Stimulated activated naive CD8-positive, alpha-beta T cell treated with anti-CD3 and anti-CD28 coated beads, Interleukin-15, amount 100 ng/mL, for 72 hours (primary cell): Measurements from ENCODE around the gene CCDC138.

Experiments
- ATAC-seq: fragments of 150-1000 bp; cut with Tn5 transposase; 2 replicates; pipeline ENCODE4 v1.10.0; 2021; ENCODE audit warnings: mild to moderate bottlenecking, moderate library complexity
- DNase-seq, 2 donors: peaks; one replicate each; pipeline ENCODE4 v3.0.0; 2021 to 2022
- H3K27ac Mint-ChIP-seq, 2 donors: one replicate each; pipeline ENCODE4 v1.8.0; 2022; ENCODE audit warnings: mild to moderate bottlenecking in 2 of 2, mixed read lengths in 2 of 2, moderate library complexity in 2 of 2
- H3K27me3 Mint-ChIP-seq: one replicate; pipeline ENCODE4 v1.8.0; 2022; ENCODE audit warnings: mixed read lengths
- H3K4me1 Mint-ChIP-seq: one replicate; pipeline ENCODE4 v1.8.0; 2022; ENCODE audit warnings: mild to moderate bottlenecking, mixed read lengths
- H3K4me3 Mint-ChIP-seq, 2 donors: one replicate each; pipeline ENCODE4 v1.8.0; 2022; ENCODE audit warnings: mild to moderate bottlenecking in 2 of 2, mixed read lengths in 2 of 2, moderate library complexity in 1 of 2
- H3K9me3 Mint-ChIP-seq, 2 donors: one replicate each; pipeline ENCODE4 v1.8.0; 2022; ENCODE audit warnings: mixed read lengths in 2 of 2

The CCDC138 gene

GRCh38 chr2:108813732-108814131 is 27.2 kb downstream of the CCDC138 start:
- H3K27me3 Mint-ChIP-seq, result no peaks in the 10 kb centered on the region

GRCh38 chr2:108820482-108820881 is 33.9 kb downstream of the CCDC138 start:
- Mint-ChIP-seq H3K27me3 (no peaks in the 10 kb centered on the region), H3K4me3 (no peak overlapping the region), H3K27ac (no peak overlapping the region), H3K9me3 (peaks cover 5 to 16% of the 10 kb centered on the region in 2 donors), H3K4me1 (no peaks in the 10 kb centered on the region)
- no peak for DNase-seq
- no peak for ATAC-seq

More at GRCh38 chr2:108813732-108814131, 27.2 kb downstream of the CCDC138 start:
- Mint-ChIP-seq H3K4me3 (no peak overlapping the region), H3K9me3 (peaks cover 13 to 20% of the 10 kb centered on the region in 2 donors), H3K4me1 (no peaks in the 10 kb centered on the region), H3K27ac (no peak overlapping the region)
- no peak for ATAC-seq
- DNase-seq, result no peak

GRCh38 chr2:108823286-108823685 is 36.7 kb downstream of the CCDC138 start:
- no peak for ATAC-seq
- no peak overlapping the region for H3K4me3 Mint-ChIP-seq

GRCh38 chr2:108824316-108825070 is 37.9 kb downstream of the CCDC138 start:
- H3K27me3 Mint-ChIP-seq, result no peaks in the 10 kb centered on the region
- H3K4me3 Mint-ChIP-seq, result no peak overlapping the region
- H3K27ac Mint-ChIP-seq, result no peak overlapping the region
- ATAC-seq, result no peak
- no peak for DNase-seq
- peaks cover 5 to 10% of the 10 kb centered on the region in 2 donors for H3K9me3 Mint-ChIP-seq
- no peaks in the 10 kb centered on the region for H3K4me1 Mint-ChIP-seq

More at GRCh38 chr2:108823286-108823685, 36.7 kb downstream of the CCDC138 start:
- no peak for DNase-seq
- Mint-ChIP-seq H3K27ac (no peak overlapping the region), H3K27me3 (no peaks in the 10 kb centered on the region), H3K4me1 (no peaks in the 10 kb centered on the region), H3K9me3 (peaks cover 5 to 16% of the 10 kb centered on the region in 2 donors)

GRCh38 chr2:108825254-108825653 is 38.7 kb downstream of the CCDC138 start:
- H3K27ac Mint-ChIP-seq, result no peak overlapping the region
- H3K27me3 Mint-ChIP-seq, result no peaks in the 10 kb centered on the region
- DNase-seq (no peak), ATAC-seq (no peak)
- H3K4me3 Mint-ChIP-seq, result no peak overlapping the region
- peaks cover 1 to 2% of the 10 kb centered on the region in 2 donors for H3K9me3 Mint-ChIP-seq
- no peaks in the 10 kb centered on the region for H3K4me1 Mint-ChIP-seq

- DNase-seq, result no peak
These were observed 39.2 kb downstream of the CCDC138 start for GRCh38 chr2:108825736-108826135.

GRCh38 chr2:108829578-108830310 is 43.2 kb downstream of the CCDC138 start:
- no peaks in the 10 kb centered on the region for H3K27me3 Mint-ChIP-seq
- no peak for ATAC-seq
- H3K4me3 Mint-ChIP-seq, result no peak overlapping the region
- H3K9me3 Mint-ChIP-seq, result no peaks in the 10 kb centered on the region
- no peak for DNase-seq
- H3K27ac Mint-ChIP-seq, result no peak overlapping the region
- peaks cover 10% of the 10 kb centered on the region for H3K4me1 Mint-ChIP-seq

More at GRCh38 chr2:108825736-108826135, 39.2 kb downstream of the CCDC138 start:
- no peaks in the 10 kb centered on the region for H3K4me1 Mint-ChIP-seq
- H3K4me3 Mint-ChIP-seq, result no peak overlapping the region
- H3K9me3 Mint-ChIP-seq, result no peaks in the 10 kb centered on the region
- no peak overlapping the region for H3K27ac Mint-ChIP-seq
- no peak for ATAC-seq
- no peaks in the 10 kb centered on the region for H3K27me3 Mint-ChIP-seq

GRCh38 chr2:108833219-108833618 is 46.6 kb downstream of the CCDC138 start:
- Mint-ChIP-seq H3K9me3 (peaks cover 0 to 14% of the 10 kb centered on the region in 2 donors), H3K27ac (no peak overlapping the region), H3K4me1 (peaks cover 10% of the 10 kb centered on the region), H3K4me3 (no peak overlapping the region), H3K27me3 (no peaks in the 10 kb centered on the region)
- ATAC-seq (no peak), DNase-seq (no peak)

- Mint-ChIP-seq H3K4me1 (peaks cover 10% of the 10 kb centered on the region), H3K9me3 (peaks cover under 1 to 17% of the 10 kb centered on the region in 2 donors), H3K4me3 (no peak overlapping the region), H3K27me3 (no peaks in the 10 kb centered on the region), H3K27ac (no peak overlapping the region)
- no peak for DNase-seq
- ATAC-seq, result no peak
These were observed 48.0 kb downstream of the CCDC138 start for GRCh38 chr2:108834620-108835019.

- Mint-ChIP-seq H3K9me3 (peaks cover 5 to 21% of the 10 kb centered on the region in 2 donors), H3K27me3 (no peaks in the 10 kb centered on the region), H3K4me1 (peaks cover 10% of the 10 kb centered on the region), H3K4me3 (no peak overlapping the region), H3K27ac (no peak overlapping the region)
- DNase-seq (no peak), ATAC-seq (no peak)
These were observed 48.5 kb downstream of the CCDC138 start for GRCh38 chr2:108835040-108835439.

- Mint-ChIP-seq H3K9me3 (peaks cover 8 to 33% of the 10 kb centered on the region in 2 donors), H3K27ac (no peak overlapping the region), H3K27me3 (no peaks in the 10 kb centered on the region), H3K4me3 (no peak overlapping the region), H3K4me1 (peaks cover 10% of the 10 kb centered on the region)
- DNase-seq, result no peak
- ATAC-seq, result no peak
These were observed 50.6 kb downstream of the CCDC138 start for GRCh38 chr2:108837198-108837597.

- Mint-ChIP-seq H3K27ac (no peak overlapping the region), H3K4me3 (no peak overlapping the region), H3K4me1 (no peaks in the 10 kb centered on the region), H3K27me3 (no peaks in the 10 kb centered on the region), H3K9me3 (peaks cover 8 to 29% of the 10 kb centered on the region in 2 donors)
- no peak for DNase-seq
- no peak for ATAC-seq
These were observed 54.9 kb downstream of the CCDC138 start for GRCh38 chr2:108841506-108841905.

GRCh38 chr2:108845923-108846322 is 59.4 kb downstream of the CCDC138 start:
- ATAC-seq, result no peak
- Mint-ChIP-seq H3K4me1 (no peaks in the 10 kb centered on the region), H3K27ac (no peak overlapping the region), H3K9me3 (peaks cover 0 to 5% of the 10 kb centered on the region in 2 donors), H3K27me3 (no peaks in the 10 kb centered on the region), H3K4me3 (no peak overlapping the region)
- DNase-seq, result no peak

GRCh38 chr2:108847000-108847399 is 60.4 kb downstream of the CCDC138 start:
- Mint-ChIP-seq H3K4me1 (no peaks in the 10 kb centered on the region), H3K27ac (no peak overlapping the region), H3K9me3 (no peaks in the 10 kb centered on the region), H3K27me3 (no peaks in the 10 kb centered on the region), H3K4me3 (no peak overlapping the region)
- ATAC-seq (no peak), DNase-seq (no peak)

GRCh38 chr2:108852375-108852774 is 65.8 kb downstream of the CCDC138 start:
- no peak overlapping the region for H3K4me3 Mint-ChIP-seq
- H3K4me1 Mint-ChIP-seq, result no peaks in the 10 kb centered on the region
- ATAC-seq (no peak), DNase-seq (no peak)
- H3K27me3 Mint-ChIP-seq, result no peaks in the 10 kb centered on the region
- H3K27ac Mint-ChIP-seq, result no peak overlapping the region
- H3K9me3 Mint-ChIP-seq, result no peaks in the 10 kb centered on the region

- Mint-ChIP-seq H3K27ac (no peak overlapping the region), H3K27me3 (no peaks in the 10 kb centered on the region), H3K4me3 (no peak overlapping the region), H3K4me1 (no peaks in the 10 kb centered on the region), H3K9me3 (no peaks in the 10 kb centered on the region)
- ATAC-seq (no peak), DNase-seq (no peak)
These were observed 66.8 kb downstream of the CCDC138 start for GRCh38 chr2:108853421-108853820.
